ENCODE results near the gene GATD1.

DNA sequence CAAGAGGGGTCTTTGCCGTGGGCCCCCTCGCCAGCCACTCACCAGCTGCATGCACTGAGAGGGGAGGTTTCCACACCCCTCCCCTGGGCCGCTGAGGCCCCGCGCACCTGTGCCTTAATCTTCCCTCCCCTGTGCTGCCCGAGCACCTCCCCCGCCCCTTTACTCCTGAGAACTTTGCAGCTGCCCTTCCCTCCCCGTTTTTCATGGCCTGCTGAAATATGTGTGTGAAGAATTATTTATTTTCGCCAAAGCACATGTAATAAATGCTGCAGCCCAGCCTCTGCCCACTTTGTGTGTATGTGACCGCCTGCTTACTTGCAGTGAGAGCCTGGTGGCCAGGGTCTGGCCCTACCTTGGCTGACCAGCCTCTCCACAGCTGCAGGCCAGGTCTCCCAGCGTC lies 47.7 kb upstream of the GATD1 start:
- TF ChIP-seq POLR2A (IDR thresholded peaks at IDR 0.05; ENCODE audit: low read depth, low read length) (no peak), TAF1 (IDR thresholded peaks at IDR 0.05; ENCODE audit: borderline replicate concordance, low read depth, low read length) (no peak), POLR2AphosphoS5 (IDR thresholded peaks at IDR 0.05; ENCODE audit: low read depth, low read length) (no peak)
